K562 (cell line): ENCODE results near the gene NRN1L. TPM values are rescaled to one million over a fixed set of nuclear protein-coding genes. Genes with fewer than 3 reads are reported as not detected.
A peak's percentile ranks its signal among the peaks of the same experiment; 100 is the strongest.

Experiments used
- E4F1 ChIP-seq: fragments of 250-450 bp; sonication (Bioruptor Pico); IDR thresholded peaks from 2 replicates; pipeline ENCODE4 v1.5.0; 2021; ENCODE audit warnings: mild to moderate bottlenecking, borderline replicate concordance
- FOXA3 ChIP-seq, 2 experiments: fragments of 450-650 bp in 1 of 2; sonication (generic) in 1 of 2; formaldehyde crosslinking; IDR thresholded peaks in 1 of 2; conservative IDR thresholded peaks in 1 of 2; 2 replicates each; pipeline versions ENCODE4 v1.4.0 to v1.8.0; 2020 to 2022; ENCODE audit warnings: mild to moderate bottlenecking in 2 of 2, missing genetic modification reagents in 1 of 2
- HDAC1 ChIP-seq, 2 experiments: fragments of 450-650 bp; IDR thresholded peaks; 2 replicates each; pipeline ENCODE4 v1.6.1; 2016 to 2017; ENCODE audit warnings: inconsistent platforms in 1 of 2, mild to moderate bottlenecking in 1 of 2, moderate library complexity in 1 of 2
- HMG20A ChIP-seq: fragments of 450-650 bp; formaldehyde crosslinking; conservative IDR thresholded peaks from 2 replicates; pipeline ENCODE4 v1.4.0; 2020; ENCODE audit warnings: mild to moderate bottlenecking, mixed read lengths
- KAT7 ChIP-seq: sonication (generic); formaldehyde crosslinking; IDR thresholded peaks from 2 replicates; pipeline ENCODE4 v1.8.0; 2022; ENCODE audit warnings: missing genetic modification reagents, mild to moderate bottlenecking, borderline replicate concordance
- MCM2 ChIP-seq: fragments of 450-650 bp; IDR thresholded peaks from 2 replicates; pipeline ENCODE4 v1.6.1; 2017; ENCODE audit warnings: low read depth, mild to moderate bottlenecking
- MLLT1 ChIP-seq, 2 experiments: fragments of 450-650 bp; IDR thresholded peaks; 2 replicates each; pipeline ENCODE4 v1.6.1; 2016
- NBN ChIP-seq: fragments of 450-650 bp; IDR thresholded peaks from 2 replicates; pipeline ENCODE4 v1.6.1; 2016; ENCODE audit warnings: low read depth, mild to moderate bottlenecking
- NR1H2 ChIP-seq: sonication (generic); formaldehyde crosslinking; IDR thresholded peaks from 2 replicates; pipeline ENCODE4 v1.4.0; 2020; ENCODE audit warnings: mild to moderate bottlenecking, missing genetic modification reagents
- PHF8 ChIP-seq: fragments of 200-600 bp; sonication (generic); IDR thresholded peaks from 2 replicates; pipeline ENCODE4 v1.6.1; 2012; ENCODE audit warnings: mixed run types, mild to moderate bottlenecking, inconsistent platforms, low read length, moderate library complexity, borderline replicate concordance
- PRMT5 ChIP-seq: sonication (generic); formaldehyde crosslinking; IDR thresholded peaks from 2 replicates; pipeline ENCODE4 v1.5.0; 2020; ENCODE audit warnings: missing genetic modification reagents
- SIN3A ChIP-seq, 2 experiments: fragments of 150-350 bp in 1 of 2; IDR thresholded peaks; 2 replicates each; pipeline ENCODE4 v1.6.1; 2011 to 2016; ENCODE audit warnings: borderline replicate concordance in 2 of 2, low read depth in 2 of 2, low read length in 2 of 2, mild to moderate bottlenecking in 2 of 2, moderate library complexity in 2 of 2; ENCODE audit not compliant: control insufficient read depth in 1 of 2
- SMARCC2 ChIP-seq: fragments of 450-650 bp; IDR thresholded peaks from 2 replicates; pipeline ENCODE4 v1.6.1; 2017; ENCODE audit warnings: antibody characterized with exemption, moderate library complexity, mild to moderate bottlenecking, low read depth
- THRAP3 ChIP-seq: fragments of 450-650 bp; IDR thresholded peaks from 2 replicates; pipeline ENCODE4 v1.6.1; 2016; ENCODE audit warnings: mild to moderate bottlenecking, inconsistent platforms, borderline replicate concordance
- YBX1 ChIP-seq: fragments of 450-650 bp; IDR thresholded peaks from 2 replicates; pipeline ENCODE4 v1.7.1; 2016; ENCODE audit warnings: mild to moderate bottlenecking
- ZC3H11A ChIP-seq: IDR thresholded peaks from 2 replicates; pipeline ENCODE4 v1.6.1; 2012; ENCODE audit warnings: low read depth, low read length, improper control_type of control experiment
- ZNF174 ChIP-seq: fragments of 250-450 bp; sonication (Bioruptor Pico); IDR thresholded peaks from 2 replicates; pipeline ENCODE4 v1.4.0; 2020; ENCODE audit warnings: mild to moderate bottlenecking
- ZNF217 ChIP-seq: sonication (generic); formaldehyde crosslinking; IDR thresholded peaks from 2 replicates; pipeline ENCODE4 v1.8.0; 2022; ENCODE audit warnings: mild to moderate bottlenecking, missing genetic modification reagents
- ZNF224 ChIP-seq: sonication (generic); formaldehyde crosslinking; IDR thresholded peaks from 2 replicates; pipeline ENCODE4 v1.8.0; 2022; ENCODE audit warnings: mild to moderate bottlenecking, missing genetic modification reagents
- ZNF316 ChIP-seq: fragments of 450-650 bp; IDR thresholded peaks from 2 replicates; pipeline ENCODE4 v1.6.1; 2016
- ZNF324 ChIP-seq: fragments of 250-450 bp; sonication (Bioruptor Pico); IDR thresholded peaks from 2 replicates; pipeline ENCODE4 v1.4.0; 2020; ENCODE audit warnings: mild to moderate bottlenecking
- ZNF561 ChIP-seq: fragments of 450-650 bp; formaldehyde crosslinking; conservative IDR thresholded peaks from 2 replicates; pipeline ENCODE4 v1.4.0; 2020; ENCODE audit warnings: mild to moderate bottlenecking, moderate library complexity
- ZSCAN29 ChIP-seq: fragments of 450-650 bp; IDR thresholded peaks from 2 replicates; pipeline ENCODE4 v1.6.1; 2017
- polyA plus RNA-seq, 8 experiments: library from polyadenylated mRNA; depleted of rRNA in 4 of 8; stranded (reverse) in 5 of 8; unstranded in 3 of 8; fragments of >200 nt; fragmentation: Nextera tagmentation in 2 of 8; fragmentation: Illumina TruSeq in 1 of 8; extraction: Ambion mirVana in 2 of 8; extraction: Trizol in 1 of 8; gene quantifications; 2 replicates each; pipeline versions ENCODE4 v1.2.1 to v1.2.3, GENCODE V29; 2011 to 2014; ENCODE audit warnings: inconsistent platforms in 1 of 8, missing spikeins in 1 of 8
- total RNA-seq, 7 experiments: library from RNA; depleted of rRNA in 6 of 7; stranded (reverse); fragments of >200 nt in 6 of 7; fragmentation: Illumina TruSeq in 2 of 7; extraction: Trizol in 2 of 7; gene quantifications; 2 replicates each; pipeline versions ENCODE4 v1.2.1 to v1.2.3, GENCODE V29; 2011 to 2021; ENCODE audit warnings: low replicate concordance in 1 of 7

NRN1L gene
- total and polyA plus RNA-seq, 9 of the 15 experiments (the other 6 are each of a cell fraction or from before 2014, with no cell fraction given) = 0.22 to 0.86 (median 0.61) TPM; not detected in 5

- TF ChIP-seq ZNF174 (CRISPR knock-in tag) (no peak), ZC3H11A (peak; percentile 97), ZNF217 (CRISPR knock-in tag) (peak; percentile 71; the same call in 1 of the 2 replicates), MLLT1 (IDR thresholded peaks at IDR 0.05) (no peak), SIN3A (IDR thresholded peaks at IDR 0.05; ENCODE audit: borderline replicate concordance in 2 of 2, control insufficient read depth in 1 of 2, low read depth in 2 of 2, low read length in 2 of 2) (peak; percentile 83 to 94; a peak in 3 of 4 replicates), HMG20A (CRISPR knock-in tag) (no peak), ZSCAN29 (no peak), FOXA3 (CRISPR knock-in tag; conservative IDR thresholded peaks at IDR 0.05 in 1 of 2, IDR thresholded peaks at IDR 0.05 in 1 of 2) (peak; percentile 3 to 49; a peak in 2 of 4 replicates), KAT7 (CRISPR knock-in tag) (peak; percentile 96), E4F1 (CRISPR knock-in tag) (no peak), PHF8 (peak; percentile 93; the same call in 1 of the 2 replicates), MCM2 (no peak), NR1H2 (CRISPR knock-in tag) (peak; percentile 83; the same call in 1 of the 2 replicates), THRAP3 (no peak), ZNF316 (peak; percentile 74), NBN (0 out of 2 replicates have a peak, but pooled peaks have one; percentile 39), HDAC1 (IDR thresholded peaks at IDR 0.05) (peak in 1 of 2 experiments; percentile 81; a peak in 2 of 4 replicates), SMARCC2 (no peak), ZNF561 (no peak), ZNF324 (CRISPR knock-in tag) (no peak), ZNF224 (CRISPR knock-in tag) (peak; percentile 80; the same call in 1 of the 2 replicates), PRMT5 (CRISPR knock-in tag) (no peak), YBX1 (no peak)
Measured at GRCh38 chr16:67872631-67873434, 11.9 kb upstream of the NRN1L start, which contains the start of gene EDC4 (continued).
